DMS 273 (cell line): ENCODE measurements around the gene UGT8.

Experiments
- DNase-seq: peaks from one replicate; lab custom pipeline; 2025; ENCODE audit not compliant: unreplicated experiment; lab: John Stamatoyannopoulos, UW

Gene UGT8

GRCh38 chr4:114688059-114688458 lies 89.5 kb downstream of the UGT8 start:
- DNase-seq = peak; percentile 58

DNA sequence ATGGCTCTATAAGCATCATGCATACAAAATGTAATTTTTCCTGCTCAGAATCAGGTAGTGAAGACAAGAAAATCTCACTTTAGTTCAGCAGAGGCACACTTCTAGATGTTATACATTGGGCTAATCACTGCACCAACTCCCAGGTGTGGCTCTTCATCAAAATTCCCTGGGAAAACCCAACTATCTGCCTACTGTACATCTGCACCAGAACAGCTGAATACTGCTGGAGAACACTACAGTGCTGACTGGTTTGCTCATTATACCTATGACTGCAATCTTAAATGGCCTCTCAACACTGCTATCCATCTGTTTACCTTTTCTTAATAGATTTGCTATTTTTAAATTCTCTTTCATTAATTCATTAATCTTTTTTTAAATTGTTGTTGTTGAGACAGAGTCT lies 92.0 kb downstream of the UGT8 start:
- no peak for DNase-seq

DNA sequence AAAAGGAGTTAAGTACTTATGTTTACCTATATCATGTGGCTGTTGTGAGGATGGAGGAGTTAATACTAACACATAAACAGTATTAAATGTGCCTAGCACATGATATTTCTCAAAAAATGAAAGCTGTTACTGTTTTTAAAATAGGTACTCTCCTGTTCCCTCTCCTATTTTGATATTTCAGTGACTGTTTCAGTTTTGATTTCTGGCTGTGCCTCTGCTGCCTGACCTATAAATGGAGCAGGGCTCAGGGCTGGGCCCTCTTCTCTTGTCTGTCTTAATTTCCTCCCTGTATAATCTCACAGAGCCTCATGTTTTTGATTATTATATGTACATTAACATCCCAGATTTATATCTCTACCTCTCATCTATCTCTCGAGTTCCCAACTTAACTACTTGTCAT lies 93.3 kb downstream of the UGT8 start:
- DNase-seq = no peak

GRCh38 chr4:114692958-114693357 lies 94.4 kb downstream of the UGT8 start:
- no peak for DNase-seq

- DNase-seq = peak; percentile 64
Measured at GRCh38 chr4:114694770-114695169, 96.2 kb downstream of the UGT8 start.

DNA sequence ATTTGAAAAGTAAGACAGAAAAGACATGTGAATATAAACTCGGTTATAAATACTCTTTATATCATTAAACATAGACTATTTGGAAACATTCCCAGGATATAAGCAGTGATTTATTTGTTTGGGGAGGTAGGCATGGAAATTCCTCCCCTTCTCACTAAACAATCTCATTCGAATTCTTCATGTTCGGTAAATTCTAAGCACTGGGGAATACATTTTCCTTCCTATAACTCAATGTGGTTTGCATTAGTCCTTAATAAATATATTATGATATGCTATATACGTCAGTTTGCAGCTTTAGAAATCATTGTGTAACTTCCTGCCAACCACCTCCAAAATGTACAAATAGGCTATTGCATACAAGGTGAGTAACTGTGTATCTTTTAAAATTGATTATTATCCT lies 99.6 kb downstream of the UGT8 start:
- DNase-seq = no peak

DNA sequence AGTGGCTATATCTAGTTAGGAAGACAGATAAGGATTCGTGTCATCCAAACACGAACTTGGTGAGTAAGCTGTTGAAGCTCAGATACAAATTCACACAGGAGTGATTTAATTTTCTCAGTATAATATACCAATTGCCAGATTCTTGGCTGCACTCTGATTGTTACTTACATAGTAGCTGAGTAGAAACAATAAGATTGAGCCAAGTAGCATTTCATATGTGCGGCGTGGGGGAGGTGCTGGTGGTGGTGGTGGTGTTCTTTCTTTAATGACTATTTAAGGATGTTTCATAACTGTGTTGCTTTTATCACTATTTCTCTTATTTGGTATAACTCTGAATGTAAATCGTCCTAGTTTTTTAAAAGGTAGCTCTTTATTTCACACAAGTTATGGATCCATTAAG lies 102.9 kb downstream of the UGT8 start:
- DNase-seq = no peak

DNA sequence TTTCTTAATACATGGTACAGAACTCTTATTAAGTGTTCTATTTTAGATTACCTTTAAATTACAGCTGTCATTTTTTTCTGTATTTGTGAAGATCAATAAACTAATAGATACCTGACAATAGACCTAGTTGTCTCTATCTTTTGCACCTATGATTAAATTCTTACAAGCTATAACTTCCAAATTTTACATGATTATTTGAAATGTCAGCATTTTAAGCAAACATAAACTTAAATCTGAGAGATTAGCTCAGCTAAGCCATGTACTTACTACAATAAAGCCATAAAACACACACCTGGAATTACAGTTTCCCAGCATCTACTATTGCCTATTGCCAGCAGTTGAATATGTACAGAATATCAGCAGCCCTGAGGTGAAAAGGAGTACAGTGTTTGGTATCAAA lies 118.8 kb downstream of the UGT8 start:
- DNase-seq = no peak

DNA sequence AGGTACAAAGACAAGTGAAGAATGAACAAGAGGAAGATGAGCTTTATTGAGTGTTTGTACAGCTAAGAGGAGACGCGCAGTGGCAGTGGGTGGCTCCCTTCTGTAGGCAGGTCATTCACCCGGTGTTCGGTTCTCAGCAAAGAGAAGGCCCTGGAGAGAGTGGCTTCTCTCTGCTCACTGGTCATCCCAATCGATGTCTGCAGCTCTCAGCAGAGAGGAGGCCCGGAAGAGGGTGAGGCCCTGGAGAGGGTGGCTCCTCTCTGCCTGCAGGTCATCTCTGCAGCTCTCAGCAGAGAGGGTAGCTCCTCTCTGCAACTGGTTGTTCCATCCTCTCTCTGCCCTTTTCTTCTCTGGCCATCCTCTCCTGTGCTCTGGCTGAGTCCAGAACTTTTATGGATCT lies 126.5 kb downstream of the UGT8 start:
- DNase-seq = no peak

DNA sequence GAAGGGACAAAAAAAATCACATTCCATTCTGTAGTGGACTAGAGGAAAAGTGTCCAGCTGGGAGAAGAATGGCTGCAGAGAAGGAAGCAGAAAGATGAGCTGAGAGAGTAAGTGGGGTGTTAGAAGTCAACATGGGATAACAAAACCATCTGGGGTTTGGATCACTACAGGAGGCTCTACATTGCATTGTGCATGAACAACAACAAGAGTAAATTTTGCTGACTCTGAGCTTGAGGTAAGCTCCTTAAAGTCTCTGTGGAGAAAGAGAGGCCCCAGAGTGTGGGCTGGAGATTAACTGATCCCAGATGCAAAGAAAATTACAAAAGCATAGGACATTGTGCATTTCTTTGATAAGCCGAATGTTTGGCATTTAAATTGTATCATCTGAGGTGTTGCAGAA lies 128.9 kb downstream of the UGT8 start:
- DNase-seq = peak; percentile 3
